ENCODE results near the gene PGC. TPM values are rescaled to one million over a fixed set of nuclear protein-coding genes. Genes with fewer than 3 reads are reported as not detected.

Gene PGC
- total and polyA plus RNA-seq, 9 of the 15 experiments (the other 6 are each of a cell fraction or from before 2014, with no cell fraction given) = 0.17 to 0.40 TPM; not detected in 7

GRCh38 chr6:41747256-41748101, at the start of gene PGC (continued):
- TF ChIP-seq, protein P1, sequence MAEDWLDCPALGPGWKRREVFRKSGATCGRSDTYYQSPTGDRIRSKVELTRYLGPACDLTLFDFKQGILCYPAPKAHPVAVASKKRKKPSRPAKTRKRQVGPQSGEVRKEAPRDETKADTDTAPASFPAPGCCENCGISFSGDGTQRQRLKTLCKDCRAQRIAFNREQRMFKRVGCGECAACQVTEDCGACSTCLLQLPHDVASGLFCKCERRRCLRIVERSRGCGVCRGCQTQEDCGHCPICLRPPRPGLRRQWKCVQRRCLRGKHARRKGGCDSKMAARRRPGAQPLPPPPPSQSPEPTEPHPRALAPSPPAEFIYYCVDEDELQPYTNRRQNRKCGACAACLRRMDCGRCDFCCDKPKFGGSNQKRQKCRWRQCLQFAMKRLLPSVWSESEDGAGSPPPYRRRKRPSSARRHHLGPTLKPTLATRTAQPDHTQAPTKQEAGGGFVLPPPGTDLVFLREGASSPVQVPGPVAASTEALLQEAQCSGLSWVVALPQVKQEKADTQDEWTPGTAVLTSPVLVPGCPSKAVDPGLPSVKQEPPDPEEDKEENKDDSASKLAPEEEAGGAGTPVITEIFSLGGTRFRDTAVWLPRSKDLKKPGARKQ (CRISPR knock-in tag; IDR thresholded peaks at IDR 0.05) = no peak
- TF ChIP-seq HBP1 (CRISPR knock-in tag; IDR thresholded peaks at IDR 0.05) = no peak
- TF ChIP-seq, protein P2, sequence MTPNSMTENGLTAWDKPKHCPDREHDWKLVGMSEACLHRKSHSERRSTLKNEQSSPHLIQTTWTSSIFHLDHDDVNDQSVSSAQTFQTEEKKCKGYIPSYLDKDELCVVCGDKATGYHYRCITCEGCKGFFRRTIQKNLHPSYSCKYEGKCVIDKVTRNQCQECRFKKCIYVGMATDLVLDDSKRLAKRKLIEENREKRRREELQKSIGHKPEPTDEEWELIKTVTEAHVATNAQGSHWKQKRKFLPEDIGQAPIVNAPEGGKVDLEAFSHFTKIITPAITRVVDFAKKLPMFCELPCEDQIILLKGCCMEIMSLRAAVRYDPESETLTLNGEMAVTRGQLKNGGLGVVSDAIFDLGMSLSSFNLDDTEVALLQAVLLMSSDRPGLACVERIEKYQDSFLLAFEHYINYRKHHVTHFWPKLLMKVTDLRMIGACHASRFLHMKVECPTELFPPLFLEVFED (CRISPR knock-in tag; conservative IDR thresholded peaks at IDR 0.05) = no peak
- TF ChIP-seq JUNB (CRISPR knock-in tag; conservative IDR thresholded peaks at IDR 0.05) = no peak
- TF ChIP-seq MBD2 (IDR thresholded peaks at IDR 0.05; ENCODE audit: borderline replicate concordance, low read depth) = no peak
- no peak for TF ChIP-seq ZNF408 (CRISPR knock-in tag; IDR thresholded peaks at IDR 0.05; ENCODE audit: low read depth)
- TF ChIP-seq FOXJ2 (tag; IDR thresholded peaks at IDR 0.05) = 0 out of 2 replicates have a peak, but pooled peaks have one; percentile 40
- TF ChIP-seq CEBPB (tag; IDR thresholded peaks at IDR 0.05) = peak; percentile 99
- TF ChIP-seq NR1H2 (CRISPR knock-in tag; IDR thresholded peaks at IDR 0.05) = no peak
- TF ChIP-seq PRMT5 (CRISPR knock-in tag; IDR thresholded peaks at IDR 0.05) = no peak
- TF ChIP-seq RBM34 (IDR thresholded peaks at IDR 0.05; ENCODE audit: borderline replicate concordance, insufficient read depth, low read length) = no peak
- no peak for TF ChIP-seq WHSC1 (IDR thresholded peaks at IDR 0.05; ENCODE audit: low read length)
- TF ChIP-seq CTBP1 (IDR thresholded peaks at IDR 0.05; ENCODE audit: borderline replicate concordance) = peak; percentile 96; the same call in 1 of the 2 replicates
- no peak for TF ChIP-seq NR2F6 (CRISPR knock-in tag; IDR thresholded peaks at IDR 0.05)
- TF ChIP-seq ARID1B (IDR thresholded peaks at IDR 0.05) = peak; percentile 88
- peak; percentile 75; the same call in 1 of the 2 replicates for TF ChIP-seq SMARCE1 (IDR thresholded peaks at IDR 0.05)
- peak; percentile 27 for TF ChIP-seq SMAD1 (IDR thresholded peaks at IDR 0.05; ENCODE audit: low read depth, low read length, partially characterized antibody)
- no peak for TF ChIP-seq ZC3H8 (IDR thresholded peaks at IDR 0.05)
- TF ChIP-seq TAF9B (IDR thresholded peaks at IDR 0.05; ENCODE audit: partially characterized antibody) = no peak
- TF ChIP-seq DNMT1 (IDR thresholded peaks at IDR 0.05) = no peak
- TF ChIP-seq ZNF165 (CRISPR knock-in tag; IDR thresholded peaks at IDR 0.05; ENCODE audit: borderline replicate concordance) = no peak
- no peak for TF ChIP-seq CSDE1 (IDR thresholded peaks at IDR 0.05)
- TF ChIP-seq SMARCB1 (IDR thresholded peaks at IDR 0.05; ENCODE audit: insufficient read length, low read depth) = no peak
- TF ChIP-seq SMAD4 (CRISPR knock-in tag; conservative IDR thresholded peaks at IDR 0.05) = 0 out of 2 replicates have a peak, but pooled peaks have one; percentile 28
- TF ChIP-seq FOXP1 (CRISPR knock-in tag; IDR thresholded peaks at IDR 0.05) = 0 out of 2 replicates have a peak, but pooled peaks have one; percentile 53
- no peak for TF ChIP-seq NCOR1 (IDR thresholded peaks at IDR 0.05)
